H1 (cell line): ENCODE results near the gene RUFY2. TPM values are rescaled to one million over a fixed set of nuclear protein-coding genes. Genes with fewer than 3 reads are reported as not detected.

Experiments used
- RNF2 ChIP-seq: fragments of 200-900, 300-1000 bp; sonication (generic); IDR thresholded peaks from 2 replicates; pipeline ENCODE4 v1.7.1; 2016; ENCODE audit warnings: borderline replicate concordance, low read depth, mild to moderate bottlenecking, antibody characterized with exemption, low read length; ENCODE audit not compliant: poor library complexity, severe bottlenecking; ENCODE audit errors: missing control alignments
- polyA plus RNA-seq, 7 experiments: library from polyadenylated mRNA; depleted of rRNA in 3 of 7; stranded (reverse) in 5 of 7; unstranded in 2 of 7; fragments of >200 nt in 5 of 7; fragments of 200-250 nt in 2 of 7; gene quantifications; 1 replicate in 5 of 7; 2 replicates in 1 of 7; 4 replicates in 1 of 7; pipeline versions ENCODE4 v1.2.1 to v1.2.3, GENCODE V29; 2011 to 2013; ENCODE audit warnings: missing spikeins in 2 of 7, mixed read lengths in 2 of 7
- total RNA-seq: library from RNA; stranded (reverse); fragmentation: NEBNext Ultra II Directional; extraction: Animal tissue kit (Norgen Biotek cat#: 25700); gene quantifications from 2 replicates; pipeline ENCODE4 v1.2.1, GENCODE V29; 2021
- TF ChIP-seq, protein P1 (sequence below): fragments of 300-600 bp; sonication (generic); IDR thresholded peaks from 2 replicates; pipeline ENCODE4 v1.7.1; 2012; ENCODE audit warnings: low read length, moderate library complexity, mild to moderate bottlenecking, inconsistent platforms; ENCODE audit not compliant: insufficient replicate concordance

Gene RUFY2
- total and polyA plus RNA-seq, 2 of the 8 experiments (the other 6 are each of a cell fraction or from before 2014, with no cell fraction given) = 3.4 to 12.0 TPM

DNA sequence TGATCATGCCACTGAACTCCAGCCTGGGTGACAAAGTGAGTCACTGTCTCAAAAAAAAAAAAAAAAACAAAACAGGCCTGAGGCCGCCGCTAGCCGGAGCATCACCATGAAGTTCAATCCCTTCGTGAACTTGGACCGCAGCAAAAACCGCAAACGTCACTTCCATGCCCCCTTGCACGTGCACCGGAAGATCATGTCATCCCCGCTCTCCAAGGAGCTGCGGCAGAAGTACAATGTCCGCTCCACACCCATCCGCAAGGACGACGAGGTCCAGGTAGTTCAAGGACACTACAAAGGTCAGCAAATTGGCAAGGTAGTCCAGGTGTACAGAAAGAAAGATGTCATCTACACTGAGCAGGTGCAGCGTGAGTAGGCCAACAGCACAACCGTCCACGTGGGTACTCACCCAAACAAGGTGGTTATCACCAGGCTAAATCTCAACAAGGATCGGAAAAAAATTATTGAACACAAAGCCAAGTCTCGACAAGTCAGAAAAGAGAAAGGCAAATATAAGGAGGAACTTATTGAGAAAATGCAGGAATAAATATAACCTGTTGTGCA is 17.5 kb upstream of the RUFY2 start (continued):
- TF ChIP-seq, protein P1, sequence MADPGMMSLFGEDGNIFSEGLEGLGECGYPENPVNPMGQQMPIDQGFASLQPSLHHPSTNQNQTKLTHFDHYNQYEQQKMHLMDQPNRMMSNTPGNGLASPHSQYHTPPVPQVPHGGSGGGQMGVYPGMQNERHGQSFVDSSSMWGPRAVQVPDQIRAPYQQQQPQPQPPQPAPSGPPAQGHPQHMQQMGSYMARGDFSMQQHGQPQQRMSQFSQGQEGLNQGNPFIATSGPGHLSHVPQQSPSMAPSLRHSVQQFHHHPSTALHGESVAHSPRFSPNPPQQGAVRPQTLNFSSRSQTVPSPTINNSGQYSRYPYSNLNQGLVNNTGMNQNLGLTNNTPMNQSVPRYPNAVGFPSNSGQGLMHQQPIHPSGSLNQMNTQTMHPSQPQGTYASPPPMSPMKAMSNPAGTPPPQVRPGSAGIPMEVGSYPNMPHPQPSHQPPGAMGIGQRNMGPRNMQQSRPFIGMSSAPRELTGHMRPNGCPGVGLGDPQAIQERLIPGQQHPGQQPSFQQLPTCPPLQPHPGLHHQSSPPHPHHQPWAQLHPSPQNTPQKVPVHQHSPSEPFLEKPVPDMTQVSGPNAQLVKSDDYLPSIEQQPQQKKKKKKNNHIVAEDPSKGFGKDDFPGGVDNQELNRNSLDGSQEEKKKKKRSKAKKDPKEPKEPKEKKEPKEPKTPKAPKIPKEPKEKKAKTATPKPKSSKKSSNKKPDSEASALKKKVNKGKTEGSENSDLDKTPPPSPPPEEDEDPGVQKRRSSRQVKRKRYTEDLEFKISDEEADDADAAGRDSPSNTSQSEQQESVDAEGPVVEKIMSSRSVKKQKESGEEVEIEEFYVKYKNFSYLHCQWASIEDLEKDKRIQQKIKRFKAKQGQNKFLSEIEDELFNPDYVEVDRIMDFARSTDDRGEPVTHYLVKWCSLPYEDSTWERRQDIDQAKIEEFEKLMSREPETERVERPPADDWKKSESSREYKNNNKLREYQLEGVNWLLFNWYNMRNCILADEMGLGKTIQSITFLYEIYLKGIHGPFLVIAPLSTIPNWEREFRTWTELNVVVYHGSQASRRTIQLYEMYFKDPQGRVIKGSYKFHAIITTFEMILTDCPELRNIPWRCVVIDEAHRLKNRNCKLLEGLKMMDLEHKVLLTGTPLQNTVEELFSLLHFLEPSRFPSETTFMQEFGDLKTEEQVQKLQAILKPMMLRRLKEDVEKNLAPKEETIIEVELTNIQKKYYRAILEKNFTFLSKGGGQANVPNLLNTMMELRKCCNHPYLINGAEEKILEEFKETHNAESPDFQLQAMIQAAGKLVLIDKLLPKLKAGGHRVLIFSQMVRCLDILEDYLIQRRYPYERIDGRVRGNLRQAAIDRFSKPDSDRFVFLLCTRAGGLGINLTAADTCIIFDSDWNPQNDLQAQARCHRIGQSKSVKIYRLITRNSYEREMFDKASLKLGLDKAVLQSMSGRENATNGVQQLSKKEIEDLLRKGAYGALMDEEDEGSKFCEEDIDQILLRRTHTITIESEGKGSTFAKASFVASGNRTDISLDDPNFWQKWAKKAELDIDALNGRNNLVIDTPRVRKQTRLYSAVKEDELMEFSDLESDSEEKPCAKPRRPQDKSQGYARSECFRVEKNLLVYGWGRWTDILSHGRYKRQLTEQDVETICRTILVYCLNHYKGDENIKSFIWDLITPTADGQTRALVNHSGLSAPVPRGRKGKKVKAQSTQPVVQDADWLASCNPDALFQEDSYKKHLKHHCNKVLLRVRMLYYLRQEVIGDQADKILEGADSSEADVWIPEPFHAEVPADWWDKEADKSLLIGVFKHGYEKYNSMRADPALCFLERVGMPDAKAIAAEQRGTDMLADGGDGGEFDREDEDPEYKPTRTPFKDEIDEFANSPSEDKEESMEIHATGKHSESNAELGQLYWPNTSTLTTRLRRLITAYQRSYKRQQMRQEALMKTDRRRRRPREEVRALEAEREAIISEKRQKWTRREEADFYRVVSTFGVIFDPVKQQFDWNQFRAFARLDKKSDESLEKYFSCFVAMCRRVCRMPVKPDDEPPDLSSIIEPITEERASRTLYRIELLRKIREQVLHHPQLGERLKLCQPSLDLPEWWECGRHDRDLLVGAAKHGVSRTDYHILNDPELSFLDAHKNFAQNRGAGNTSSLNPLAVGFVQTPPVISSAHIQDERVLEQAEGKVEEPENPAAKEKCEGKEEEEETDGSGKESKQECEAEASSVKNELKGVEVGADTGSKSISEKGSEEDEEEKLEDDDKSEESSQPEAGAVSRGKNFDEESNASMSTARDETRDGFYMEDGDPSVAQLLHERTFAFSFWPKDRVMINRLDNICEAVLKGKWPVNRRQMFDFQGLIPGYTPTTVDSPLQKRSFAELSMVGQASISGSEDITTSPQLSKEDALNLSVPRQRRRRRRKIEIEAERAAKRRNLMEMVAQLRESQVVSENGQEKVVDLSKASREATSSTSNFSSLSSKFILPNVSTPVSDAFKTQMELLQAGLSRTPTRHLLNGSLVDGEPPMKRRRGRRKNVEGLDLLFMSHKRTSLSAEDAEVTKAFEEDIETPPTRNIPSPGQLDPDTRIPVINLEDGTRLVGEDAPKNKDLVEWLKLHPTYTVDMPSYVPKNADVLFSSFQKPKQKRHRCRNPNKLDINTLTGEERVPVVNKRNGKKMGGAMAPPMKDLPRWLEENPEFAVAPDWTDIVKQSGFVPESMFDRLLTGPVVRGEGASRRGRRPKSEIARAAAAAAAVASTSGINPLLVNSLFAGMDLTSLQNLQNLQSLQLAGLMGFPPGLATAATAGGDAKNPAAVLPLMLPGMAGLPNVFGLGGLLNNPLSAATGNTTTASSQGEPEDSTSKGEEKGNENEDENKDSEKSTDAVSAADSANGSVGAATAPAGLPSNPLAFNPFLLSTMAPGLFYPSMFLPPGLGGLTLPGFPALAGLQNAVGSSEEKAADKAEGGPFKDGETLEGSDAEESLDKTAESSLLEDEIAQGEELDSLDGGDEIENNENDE = no peak
- no peak for TF ChIP-seq RNF2
